ENCODE data around the gene DRG2. TPM values are rescaled to one million over a fixed set of nuclear protein-coding genes. Genes with fewer than 3 reads are reported as not detected.

Gene DRG2
- total and polyA plus RNA-seq, 11 donors = 17.5 to 29.0 (median 21.4) TPM

GRCh38 chr17:18111330-18111971 is 23.7 kb downstream of the DRG2 start:
- TF ChIP-seq CTCF (IDR thresholded peaks at IDR 0.05) (no peak), POLR2A (IDR thresholded peaks at IDR 0.05) (no peak)
- H3K4me1 ChIP-seq = no peaks in the 10 kb centered on the region
- H3K4me3 ChIP-seq = no peak overlapping the region
- H3K9me3 ChIP-seq = no peaks in the 10 kb centered on the region
- no peak overlapping the region for H3K27ac ChIP-seq
- ATAC-seq = peak in 1 of 4 donors; percentile 23
- H3K36me3 ChIP-seq = peaks cover 0 to 12% (median 5%) of the 10 kb centered on the region in 9 donors
- no peak for DNase-seq
- whole genome bisulfite sequencing, 4 donors = 77 to 83% (median 77%) methylated on average over 3 to 6 of the region's 6 CpGs
- no peaks in the 10 kb centered on the region for H3K27me3 ChIP-seq
- intact Hi-C loops (cut with DNase I) = no loop called here

GRCh38 chr17:18115517-18115916 is 27.8 kb downstream of the DRG2 start:
- no peak for TF ChIP-seq POLR2A (IDR thresholded peaks at IDR 0.05)
- no peak for TF ChIP-seq CTCF (IDR thresholded peaks at IDR 0.05)
- no peak for DNase-seq
- Histone ChIP-seq H3K36me3 (no peaks in the 10 kb centered on the region), H3K27me3 (no peaks in the 10 kb centered on the region), H3K4me3 (no peak overlapping the region), H3K27ac (no peak overlapping the region), H3K9me3 (peaks cover 0 to 11% (median 0%) of the 10 kb centered on the region in 12 donors), H3K4me1 (no peaks in the 10 kb centered on the region)
- WGBS, 4 donors = 74 to 86% (median 76%) methylated on average over 7 of the region's 7 CpGs
- no peak for ATAC-seq
- intact Hi-C loops (cut with DNase I) = no loop called here

- intact Hi-C loops (cut with DNase I) = no loop called here
- ATAC-seq = no peak
- Histone ChIP-seq H3K4me1 (no peaks in the 10 kb centered on the region), H3K27me3 (no peaks in the 10 kb centered on the region), H3K4me3 (no peak overlapping the region), H3K27ac (no peak overlapping the region), H3K36me3 (no peaks in the 10 kb centered on the region), H3K9me3 (peaks cover 0 to 11% (median 0%) of the 10 kb centered on the region in 12 donors)
- no peak for DNase-seq
- TF ChIP-seq CTCF (IDR thresholded peaks at IDR 0.05) (no peak), POLR2A (IDR thresholded peaks at IDR 0.05) (no peak)
- 71 to 91% (median 84%) methylated on average over 2 to 5 of the region's 5 CpGs for WGBS, 4 donors
Observed at GRCh38 chr17:18116078-18116477, 28.3 kb downstream of the DRG2 start.

GRCh38 chr17:18117533-18117932 is 29.8 kb downstream of the DRG2 start:
- Histone ChIP-seq H3K4me3 (no peak overlapping the region), H3K27ac (no peak overlapping the region), H3K4me1 (no peaks in the 10 kb centered on the region), H3K27me3 (peaks cover 0 to 8% (median 0%) of the 10 kb centered on the region in 9 donors), H3K9me3 (peaks cover 0 to 11% (median 0%) of the 10 kb centered on the region in 12 donors), H3K36me3 (no peaks in the 10 kb centered on the region)
- ATAC-seq (no peak), DNase-seq (no peak)
- WGBS, 4 donors = 88 to 100% (median 93%) methylated on average over 1 of the region's 1 CpG
- intact Hi-C loops (cut with DNase I) = no loop called here
- TF ChIP-seq POLR2A (IDR thresholded peaks at IDR 0.05) = no peak
- no peak for TF ChIP-seq CTCF (IDR thresholded peaks at IDR 0.05)
